H1 (cell line): ENCODE data around the gene ARL14.

Experiments used
- CEBPB ChIP-seq: IDR thresholded peaks from 2 replicates; pipeline ENCODE4 v1.6.1; 2012; ENCODE audit warnings: low read depth, low read length
- CTCF ChIP-seq, 3 experiments: IDR thresholded peaks; 1 replicate in 2 of 3; 2 replicates in 1 of 3; pipeline versions ENCODE4 v1.5.1 to v1.6.1; 2011; ENCODE audit warnings: low read length in 3 of 3, mild to moderate bottlenecking in 3 of 3, inconsistent platforms in 2 of 3, low read depth in 1 of 3, moderate library complexity in 1 of 3; ENCODE audit not compliant: insufficient read depth in 1 of 3; ENCODE audit errors: control extremely low read depth in 1 of 3
- POLR2AphosphoS5 ChIP-seq: IDR thresholded peaks from 2 replicates; pipeline ENCODE4 v1.6.1; 2011; ENCODE audit warnings: low read depth, low read length
- RAD21 ChIP-seq, 2 experiments: IDR thresholded peaks in 1 of 2; conservative IDR thresholded peaks in 1 of 2; 2 replicates each; pipeline ENCODE4 v1.6.1; 2011; ENCODE audit warnings: low read depth in 2 of 2, low read length in 2 of 2, improper control_type of control experiment in 1 of 2, inconsistent platforms in 1 of 2, mild to moderate bottlenecking in 1 of 2, moderate library complexity in 1 of 2
- SP1 ChIP-seq: IDR thresholded peaks from 2 replicates; pipeline ENCODE4 v1.6.1; 2011; ENCODE audit warnings: low read depth, low read length

DNA sequence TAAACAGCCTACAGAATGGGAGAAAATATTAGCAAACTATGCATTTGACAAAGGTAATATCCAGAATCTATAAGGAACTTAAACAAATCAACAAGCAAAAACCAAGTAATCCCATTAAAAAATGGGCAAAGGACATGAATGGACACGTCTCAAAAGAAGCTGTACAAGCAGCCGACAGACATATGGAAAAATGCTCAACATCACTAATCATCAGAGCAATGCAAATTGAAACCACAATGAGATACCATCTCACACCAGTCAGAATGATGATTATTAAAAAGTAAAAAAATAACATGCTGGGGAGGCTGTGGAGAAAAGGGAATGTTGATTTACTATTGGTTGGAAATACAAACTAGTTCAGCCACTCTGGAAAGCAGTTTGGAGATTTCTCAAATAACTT lies 48.4 kb downstream of the ARL14 start:
- no peak for TF ChIP-seq RAD21 (IDR thresholded peaks at IDR 0.05 in 1 of 2, conservative IDR thresholded peaks at IDR 0.05 in 1 of 2; ENCODE audit: low read depth in 2 of 2, low read length in 2 of 2)
- no peak for TF ChIP-seq POLR2AphosphoS5
- no peak for TF ChIP-seq CEBPB
- TF ChIP-seq SP1: no peak
- no peak for TF ChIP-seq CTCF (IDR thresholded peaks at IDR 0.05; ENCODE audit: control extremely low read depth in 1 of 3, insufficient read depth in 1 of 3, low read depth in 1 of 3, low read length in 3 of 3)
